Measurements from ENCODE around the gene INVS.

INVS gene

DNA sequence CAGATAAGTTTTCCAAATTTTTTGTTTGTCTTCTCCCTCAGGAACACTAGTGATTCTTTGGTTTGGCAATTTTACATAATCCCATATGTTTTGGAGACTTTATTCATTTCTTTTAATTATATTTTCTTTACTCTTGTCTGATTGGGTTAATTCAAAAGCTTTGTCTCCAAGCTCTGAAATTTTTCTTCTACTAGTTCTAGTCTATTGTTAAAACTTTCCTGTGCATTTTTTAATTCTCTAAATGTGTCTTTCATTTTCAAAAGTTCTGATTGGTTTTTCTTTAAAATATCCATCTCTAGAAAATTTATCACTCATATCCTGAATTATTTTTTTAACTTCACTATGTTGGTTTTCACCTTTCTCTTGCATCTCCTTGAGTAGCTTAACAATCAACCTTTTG, 92.2 kb downstream of the INVS start:
- peaks cover 25% of the 10 kb centered on the region for H3K36me3 ChIP-seq
- no peaks in the 10 kb centered on the region for H3K4me1 ChIP-seq
- H3K9ac ChIP-seq, result no peak overlapping the region
- TF ChIP-seq Cebpa-rat (IDR thresholded peaks at IDR 0.05), result no peak
- no peak overlapping the region for H3K4me2 ChIP-seq
- H3K9me3 ChIP-seq, result peaks cover 39% of the 10 kb centered on the region
- H3K4me3 ChIP-seq, result no peak overlapping the region
- no peak overlapping the region for H3K27ac ChIP-seq
- H3K27me3 ChIP-seq, result no peaks in the 10 kb centered on the region
- H4K20me1 ChIP-seq, result no peaks in the 10 kb centered on the region

DNA sequence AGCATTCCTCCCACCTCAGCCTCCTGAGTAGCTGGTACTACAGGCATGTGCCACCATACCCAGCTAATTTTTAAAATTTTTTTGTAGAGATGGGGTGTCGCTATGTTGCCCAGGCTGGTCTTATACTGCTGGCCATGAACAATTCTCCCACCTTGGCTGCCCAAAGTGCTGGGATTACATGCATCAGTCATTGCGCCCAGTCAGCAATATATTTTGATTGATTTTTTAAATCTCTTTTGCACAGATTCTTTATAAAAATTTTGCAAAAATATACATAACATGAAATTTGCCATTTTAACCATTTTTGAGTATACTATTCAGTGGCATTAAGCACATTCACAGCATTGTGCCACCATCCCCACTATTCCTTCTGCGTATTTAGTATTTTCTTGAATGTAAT, 94.0 kb downstream of the INVS start:
- Histone ChIP-seq H3K27me3 (no peaks in the 10 kb centered on the region), H3K27ac (no peak overlapping the region), H3K9ac (no peak overlapping the region), H3K9me3 (peaks cover 32% of the 10 kb centered on the region), H3K4me3 (no peak overlapping the region), H3K4me1 (no peaks in the 10 kb centered on the region), H3K4me2 (no peak overlapping the region), H4K20me1 (no peaks in the 10 kb centered on the region), H3K36me3 (peaks cover 28% of the 10 kb centered on the region)
- no peak for TF ChIP-seq Cebpa-rat (IDR thresholded peaks at IDR 0.05)

DNA sequence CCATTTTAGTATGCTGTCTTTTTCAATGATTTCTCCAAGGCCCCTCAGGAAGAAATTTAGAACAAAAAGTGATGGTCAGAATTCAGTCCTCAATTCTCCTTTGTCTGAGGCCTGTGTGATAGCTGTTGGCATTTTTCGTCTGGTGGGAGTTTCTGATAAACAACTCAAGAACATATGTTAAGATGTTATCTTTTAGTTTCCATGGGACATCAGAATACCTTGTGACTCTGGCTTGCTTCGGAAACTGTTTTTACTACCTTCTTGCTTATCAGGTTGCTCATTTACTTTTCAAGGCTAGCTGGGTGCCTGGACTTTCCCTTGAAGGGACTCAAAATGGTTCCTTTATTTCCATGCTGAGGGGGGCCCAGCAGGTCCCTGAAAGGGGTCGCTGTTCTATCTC, 97.2 kb downstream of the INVS start:
- Histone ChIP-seq H3K4me3 (no peak overlapping the region), H3K27me3 (no peaks in the 10 kb centered on the region), H3K36me3 (peaks cover 26% of the 10 kb centered on the region), H3K4me2 (no peak overlapping the region), H3K4me1 (no peaks in the 10 kb centered on the region), H4K20me1 (no peaks in the 10 kb centered on the region), H3K9ac (no peak overlapping the region), H3K9me3 (peaks cover 13% of the 10 kb centered on the region), H3K27ac (no peak overlapping the region)
- no peak for TF ChIP-seq Cebpa-rat (IDR thresholded peaks at IDR 0.05)

DNA sequence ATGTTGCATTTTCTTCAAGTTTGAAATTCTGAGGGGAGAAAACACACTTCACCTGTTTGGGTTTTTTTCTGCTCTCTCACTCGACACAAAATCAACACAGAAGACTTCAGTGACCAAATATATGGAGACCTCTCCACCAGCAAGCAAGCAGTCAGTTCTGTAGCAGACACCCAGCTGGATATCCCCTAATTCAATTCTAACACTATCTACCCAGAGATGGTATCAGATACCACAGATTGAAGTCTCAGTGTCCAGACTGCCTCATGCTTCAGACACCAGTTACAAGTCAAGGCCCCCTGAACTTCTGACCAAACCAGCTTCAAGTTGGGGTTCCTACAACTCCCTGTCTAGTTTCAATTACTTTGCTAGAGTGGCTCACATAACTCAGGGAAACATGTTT, 97.8 kb downstream of the INVS start:
- Histone ChIP-seq H3K36me3 (peaks cover 26% of the 10 kb centered on the region), H3K9ac (no peak overlapping the region), H3K9me3 (peaks cover 8% of the 10 kb centered on the region), H3K27ac (no peak overlapping the region), H3K4me2 (no peak overlapping the region), H3K4me1 (no peaks in the 10 kb centered on the region), H3K27me3 (no peaks in the 10 kb centered on the region), H4K20me1 (no peaks in the 10 kb centered on the region), H3K4me3 (no peak overlapping the region)
- no peak for TF ChIP-seq Cebpa-rat (IDR thresholded peaks at IDR 0.05)

DNA sequence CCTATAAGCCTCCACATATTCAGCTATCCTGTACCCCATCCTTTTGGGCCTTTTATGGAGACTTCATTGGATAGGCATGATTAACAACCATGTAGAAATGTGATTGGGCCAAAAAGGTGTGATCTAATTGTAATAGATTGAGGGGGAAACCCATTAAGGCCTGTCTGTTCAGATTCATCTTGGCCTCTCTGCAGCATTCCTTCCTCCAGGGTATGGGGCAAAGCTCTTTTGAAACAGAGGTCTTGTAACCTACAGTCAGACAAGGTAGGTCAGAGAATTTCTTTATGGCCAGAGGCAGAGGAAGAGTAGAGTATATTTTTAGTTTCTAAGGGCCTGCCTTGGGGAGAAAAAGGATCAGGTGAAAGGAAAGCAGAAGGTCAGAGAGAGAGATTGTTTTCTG, 98.5 kb downstream of the INVS start:
- TF ChIP-seq Cebpa-rat (IDR thresholded peaks at IDR 0.05), result no peak
- H4K20me1 ChIP-seq, result no peaks in the 10 kb centered on the region
- H3K4me1 ChIP-seq, result no peaks in the 10 kb centered on the region
- H3K9ac ChIP-seq, result no peak overlapping the region
- H3K27ac ChIP-seq, result no peak overlapping the region
- no peak overlapping the region for H3K4me2 ChIP-seq
- peaks cover 4% of the 10 kb centered on the region for H3K9me3 ChIP-seq
- no peaks in the 10 kb centered on the region for H3K27me3 ChIP-seq
- H3K36me3 ChIP-seq, result peaks cover 26% of the 10 kb centered on the region
- H3K4me3 ChIP-seq, result no peak overlapping the region

DNA sequence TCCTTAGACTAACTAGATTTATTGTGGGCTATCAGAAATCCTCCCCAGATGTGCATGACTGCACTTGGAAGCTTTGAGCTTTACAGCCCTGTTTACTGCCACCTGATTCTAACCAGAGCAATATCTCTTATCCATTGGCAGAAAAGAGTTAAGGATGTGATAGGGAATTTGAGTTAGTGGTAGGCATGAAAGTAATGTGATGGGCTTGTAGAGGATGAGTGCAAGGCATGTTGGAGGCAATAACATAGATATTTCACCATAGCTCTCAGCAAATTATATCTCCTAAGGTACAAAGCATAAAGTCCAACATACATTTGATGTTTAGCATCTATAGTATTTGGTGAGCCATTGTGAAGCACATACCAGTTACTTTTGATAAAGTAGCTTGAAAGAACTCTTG, 103.8 kb downstream of the INVS start:
- no peak for TF ChIP-seq Cebpa-rat (IDR thresholded peaks at IDR 0.05)
- Histone ChIP-seq H3K4me3 (no peak overlapping the region), H3K4me2 (no peak overlapping the region), H3K9ac (no peak overlapping the region), H3K27ac (no peak overlapping the region), H3K27me3 (no peaks in the 10 kb centered on the region), H3K36me3 (0 out of 2 replicates have a peak, but pooled peaks cover 11% of the 10 kb centered on the region), H3K9me3 (peaks cover 4% of the 10 kb centered on the region), H3K4me1 (no peaks in the 10 kb centered on the region), H4K20me1 (no peaks in the 10 kb centered on the region)

DNA sequence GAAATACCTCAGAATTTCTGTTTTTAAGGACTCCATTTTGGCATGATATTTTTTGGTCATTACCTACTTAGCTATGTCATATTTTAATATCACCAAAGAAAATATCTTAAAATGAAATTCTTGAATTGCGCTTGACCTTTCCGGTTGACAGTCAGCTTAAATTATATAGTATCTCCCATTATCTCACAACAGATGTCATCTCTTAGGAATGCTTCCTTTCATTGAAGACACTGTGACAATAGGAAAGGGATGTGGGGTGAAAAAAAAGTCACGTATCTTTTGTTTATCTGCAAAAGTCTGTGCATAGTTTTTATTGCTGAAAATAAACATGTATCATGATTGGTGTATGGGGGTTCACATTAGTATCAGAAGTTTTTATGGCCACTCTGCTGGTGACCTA, 105.8 kb downstream of the INVS start:
- H3K9ac ChIP-seq, result no peak overlapping the region
- H3K27me3 ChIP-seq, result no peaks in the 10 kb centered on the region
- no peak overlapping the region for H3K27ac ChIP-seq
- H3K4me1 ChIP-seq, result peaks cover 2% of the 10 kb centered on the region
- H3K9me3 ChIP-seq, result no peaks in the 10 kb centered on the region
- H3K4me2 ChIP-seq, result no peak overlapping the region
- H4K20me1 ChIP-seq, result no peaks in the 10 kb centered on the region
- TF ChIP-seq Cebpa-rat (IDR thresholded peaks at IDR 0.05), result no peak
- 0 out of 2 replicates have a peak, but pooled peaks cover 5% of the 10 kb centered on the region for H3K36me3 ChIP-seq
- no peak overlapping the region for H3K4me3 ChIP-seq

DNA sequence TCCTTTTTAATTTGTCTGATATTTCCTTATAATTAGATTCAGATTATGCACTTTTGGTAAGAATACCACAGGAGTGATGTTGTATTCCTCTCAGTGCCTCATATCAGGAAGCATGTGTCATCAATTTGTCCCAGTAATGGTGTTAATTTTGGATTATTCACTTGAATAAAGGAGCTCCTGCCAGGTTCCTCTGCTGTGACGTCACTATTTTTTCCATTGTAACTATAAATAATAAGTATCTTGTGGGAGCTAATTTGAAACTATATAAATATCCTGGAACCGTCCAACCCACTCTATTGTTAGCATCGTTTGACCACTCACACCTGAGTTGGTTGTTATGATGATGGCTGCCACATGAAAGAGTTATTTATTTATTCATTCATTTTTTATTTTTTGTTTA, 107.9 kb downstream of the INVS start:
- H3K4me3 ChIP-seq, result no peak overlapping the region
- no peak overlapping the region for H3K9ac ChIP-seq
- no peaks in the 10 kb centered on the region for H4K20me1 ChIP-seq
- no peak overlapping the region for H3K27ac ChIP-seq
- peaks cover 7% of the 10 kb centered on the region for H3K4me1 ChIP-seq
- H3K4me2 ChIP-seq, result no peak overlapping the region
- no peaks in the 10 kb centered on the region for H3K9me3 ChIP-seq
- TF ChIP-seq Cebpa-rat (IDR thresholded peaks at IDR 0.05), result no peak
- no peaks in the 10 kb centered on the region for H3K36me3 ChIP-seq
- H3K27me3 ChIP-seq, result no peaks in the 10 kb centered on the region

DNA sequence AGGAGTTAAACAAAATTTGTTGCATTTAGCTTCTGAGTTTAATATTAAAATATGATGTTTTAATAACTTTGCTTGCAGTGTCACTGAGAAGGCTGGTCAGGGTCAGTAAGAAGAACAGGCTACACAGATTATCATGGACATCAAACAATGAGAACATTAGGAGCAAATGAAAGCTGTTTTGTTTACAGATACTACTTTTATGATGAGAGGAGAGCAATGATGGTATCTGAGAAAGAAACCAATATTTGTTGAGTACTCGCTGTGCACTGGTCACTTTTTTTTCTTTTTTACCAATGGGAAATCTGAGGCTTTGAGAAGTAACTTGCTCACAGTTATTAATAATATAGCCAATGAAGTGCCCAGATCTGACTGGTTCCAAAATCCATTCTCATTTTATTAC, 109.6 kb downstream of the INVS start:
- TF ChIP-seq Cebpa-rat (IDR thresholded peaks at IDR 0.05), result no peak
- Histone ChIP-seq H3K4me2 (no peak overlapping the region), H3K9ac (no peak overlapping the region), H3K27ac (no peak overlapping the region), H3K27me3 (no peaks in the 10 kb centered on the region), H3K36me3 (peaks cover 2% of the 10 kb centered on the region; the same call in 1 of the 2 replicates), H3K4me3 (no peak overlapping the region), H3K9me3 (no peaks in the 10 kb centered on the region), H3K4me1 (peaks cover 7% of the 10 kb centered on the region), H4K20me1 (no peaks in the 10 kb centered on the region)

DNA sequence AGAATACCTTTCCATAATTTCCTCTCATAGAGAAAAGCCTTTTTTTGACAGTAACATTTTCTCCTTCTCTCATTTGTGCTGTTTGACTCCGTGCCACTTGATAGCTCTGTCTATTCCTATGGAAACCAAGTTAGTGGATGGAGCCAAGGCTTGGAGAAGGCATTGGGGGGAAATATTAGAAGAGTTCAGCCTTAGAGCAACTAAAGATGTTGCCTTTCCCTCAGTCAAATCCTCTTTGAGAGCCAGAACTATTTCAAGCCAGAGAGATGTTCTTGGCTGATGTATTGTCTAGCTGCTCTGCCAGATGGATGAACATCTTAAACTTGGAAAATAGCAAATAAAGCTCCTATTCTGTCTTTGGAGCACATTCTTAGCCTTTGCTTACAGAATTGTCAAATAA, 112.4 kb downstream of the INVS start:
- Histone ChIP-seq H3K36me3 (peaks cover 24% of the 10 kb centered on the region), H3K4me1 (peaks cover 7% of the 10 kb centered on the region), H3K4me2 (no peak overlapping the region), H3K9ac (no peak overlapping the region), H3K27me3 (no peaks in the 10 kb centered on the region), H3K4me3 (no peak overlapping the region), H4K20me1 (no peaks in the 10 kb centered on the region), H3K9me3 (no peaks in the 10 kb centered on the region), H3K27ac (no peak overlapping the region)
- no peak for TF ChIP-seq Cebpa-rat (IDR thresholded peaks at IDR 0.05)

DNA sequence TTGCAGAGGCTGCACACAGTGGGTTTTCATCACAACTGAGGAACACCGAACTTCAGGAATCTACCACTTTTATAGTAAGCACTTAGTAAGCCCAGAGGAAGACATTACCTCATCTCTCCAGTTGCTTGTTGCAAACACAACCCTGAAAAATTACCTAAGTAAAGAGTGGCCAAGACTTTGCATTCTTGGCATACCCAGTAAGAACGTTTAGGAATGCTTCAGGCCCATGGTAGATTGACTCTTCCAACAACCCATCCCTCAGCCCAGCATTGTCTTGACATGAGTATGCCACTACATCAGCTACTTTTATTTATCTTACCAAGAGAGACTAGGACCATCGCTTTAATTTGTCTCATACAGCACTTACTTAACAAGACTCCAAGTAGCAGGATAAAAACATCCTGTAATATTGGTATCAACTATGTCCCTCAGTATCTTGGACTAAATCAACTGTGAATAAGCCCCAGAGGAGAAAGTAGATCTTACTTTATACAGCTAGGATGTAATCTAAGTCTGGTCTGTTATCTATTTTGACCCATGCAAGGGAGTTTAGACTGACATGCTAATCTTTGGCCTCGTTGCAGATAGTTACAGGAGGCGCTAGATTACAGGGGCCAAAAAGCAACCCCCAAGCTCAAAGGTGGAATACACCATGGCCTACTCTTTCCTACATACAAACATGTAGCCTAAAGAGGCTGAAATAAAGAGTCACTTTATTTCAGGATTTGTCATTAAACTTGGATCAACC, 114.9 kb downstream of the INVS start:
- Histone ChIP-seq H3K27me3 (no peaks in the 10 kb centered on the region), H3K4me3 (no peak overlapping the region), H3K9me3 (no peaks in the 10 kb centered on the region), H3K36me3 (peaks cover 31% of the 10 kb centered on the region), H3K4me1 (peaks cover 7% of the 10 kb centered on the region), H3K9ac (no peak overlapping the region), H3K4me2 (no peak overlapping the region), H3K27ac (no peak overlapping the region), H4K20me1 (no peaks in the 10 kb centered on the region)
- no peak for TF ChIP-seq Cebpa-rat (IDR thresholded peaks at IDR 0.05)
